HG03159 (cell line): ENCODE results near the gene KIF5B.
A peak's percentile ranks its signal among the peaks of the same experiment; 100 is the strongest.
"Not testable (repeated sequence)": the region's sequence is repeated elsewhere in the genome, so short reads cannot be mapped to it uniquely, and the experiment has no call there.

Experiments
- ATAC-seq: cut with Tn5 transposase; IDR thresholded peaks from one replicate; pipeline ENCODE4 v1.9.1; 2021; ENCODE audit warnings: mild to moderate bottlenecking, moderate library complexity; ENCODE audit not compliant: unreplicated experiment

KIF5B gene

DNA sequence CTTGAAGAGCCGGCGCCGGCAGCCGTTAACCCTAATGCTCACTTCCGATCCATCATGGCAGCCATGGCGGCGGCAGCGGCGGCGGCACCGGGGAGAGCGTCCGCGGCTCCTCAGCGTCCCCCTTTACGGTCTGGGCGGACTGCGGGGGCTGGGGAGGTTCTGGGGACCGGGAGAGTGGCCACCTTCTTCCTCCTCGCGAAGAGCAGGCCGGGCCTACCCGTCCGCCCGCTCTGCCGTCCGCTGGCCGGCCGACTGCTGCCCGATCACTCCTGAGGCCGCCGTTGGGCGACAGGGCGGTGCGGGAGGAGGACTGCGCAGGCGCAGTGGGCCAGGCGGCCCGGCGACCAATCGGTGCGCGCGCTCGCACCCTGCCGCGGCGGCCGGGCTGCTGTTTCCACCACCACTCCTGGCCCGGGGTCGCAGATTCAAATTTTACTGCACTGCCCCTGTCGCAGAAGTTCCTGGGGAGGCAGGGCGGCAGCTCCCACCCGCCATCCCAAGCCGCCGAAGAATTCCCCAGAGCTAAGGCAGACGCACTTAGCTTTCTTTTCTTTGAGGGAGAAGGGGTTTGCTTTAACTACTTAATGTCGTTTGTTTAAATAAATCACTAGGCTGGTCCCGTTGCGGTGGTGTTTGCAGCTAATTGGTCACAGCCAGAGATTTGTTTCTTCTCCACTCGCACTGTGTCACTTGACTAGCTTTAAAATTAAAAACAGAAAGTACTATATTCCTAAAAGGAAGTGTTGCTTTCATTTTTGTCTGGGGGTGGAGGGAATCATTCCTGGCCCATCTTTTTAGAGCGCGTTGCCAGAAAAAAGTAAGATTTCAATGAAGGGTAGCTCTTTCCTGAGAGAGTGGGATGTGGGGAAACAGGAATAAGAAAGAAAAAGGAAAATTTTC, at the start of gene KIF5B:
Gene KIF5B (minus strand): TSS at position 290 of the 900 bp plus-strand sequence. CDS start 452 bp downstream, outside the sequence.
- peak; percentile 82 for ATAC-seq

DNA sequence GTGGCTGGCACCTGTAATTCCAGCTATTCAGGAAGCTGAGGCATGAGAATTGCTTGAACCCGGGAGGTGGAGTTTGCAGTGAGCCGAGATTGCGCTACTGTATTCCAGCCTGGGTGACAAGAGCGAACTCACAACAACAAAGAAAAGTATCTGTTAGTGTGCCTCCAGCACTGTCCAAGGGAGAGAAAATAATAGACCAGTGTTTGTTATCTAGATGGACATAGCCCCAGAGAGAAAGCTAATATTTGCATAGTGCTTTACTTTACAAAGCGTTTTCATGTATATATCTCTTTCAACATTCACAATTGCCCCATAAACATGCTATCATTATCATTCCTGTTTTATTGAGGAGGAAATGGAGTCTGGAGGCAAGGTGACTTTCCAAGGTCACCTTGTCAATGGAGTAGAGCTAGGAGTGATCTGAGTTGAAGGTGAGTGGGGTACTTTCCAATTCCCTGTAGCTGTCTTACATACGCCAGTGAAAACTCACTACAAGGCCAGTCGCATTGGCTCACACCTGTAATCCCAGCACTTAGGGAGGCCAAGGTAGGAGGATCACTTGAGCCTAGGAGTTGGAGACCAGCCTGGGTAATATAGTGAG, 49.7 kb upstream of the KIF5B start:
- no peak for ATAC-seq

DNA sequence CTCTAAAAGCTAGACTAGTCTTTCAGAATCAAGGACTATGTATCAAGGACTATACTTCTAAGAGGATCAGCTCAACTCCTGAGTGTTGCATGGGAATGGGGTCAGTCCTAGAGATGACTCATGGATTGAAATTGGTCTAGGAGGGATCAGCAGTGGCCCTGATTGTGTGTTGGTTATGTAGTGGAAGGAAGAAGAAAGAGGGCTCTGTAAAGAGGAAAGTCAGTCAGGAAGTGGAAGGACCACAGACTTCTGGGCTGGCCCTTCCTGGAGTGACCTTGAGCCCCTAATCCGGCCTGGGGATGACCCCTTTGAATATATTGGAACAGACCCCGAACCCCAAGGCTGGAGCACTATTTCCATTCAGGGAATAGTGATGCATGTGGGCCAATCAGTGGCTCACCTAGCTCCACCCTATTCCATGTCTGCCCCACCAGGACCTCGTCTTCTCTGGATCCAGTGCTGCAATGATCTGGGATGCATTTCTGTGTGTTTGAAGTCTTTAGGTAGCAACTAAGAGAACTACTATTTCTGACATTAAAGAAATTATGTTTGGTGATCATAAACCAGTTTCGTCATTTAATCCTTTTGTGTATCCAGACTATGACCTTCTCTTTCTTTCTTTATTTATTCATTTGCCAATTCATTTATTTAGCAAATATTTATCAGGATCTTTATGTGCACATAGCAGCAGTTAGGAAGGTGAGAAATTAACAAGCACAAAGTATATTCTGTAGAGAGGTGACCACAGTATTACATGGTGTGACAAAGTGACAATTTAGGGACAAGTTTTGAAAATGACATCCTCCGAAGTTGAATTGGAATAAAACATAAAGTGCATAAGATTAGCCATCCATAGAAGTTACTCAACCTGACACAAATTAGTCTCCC, 48.6 kb upstream of the KIF5B start:
- no peak for ATAC-seq

DNA sequence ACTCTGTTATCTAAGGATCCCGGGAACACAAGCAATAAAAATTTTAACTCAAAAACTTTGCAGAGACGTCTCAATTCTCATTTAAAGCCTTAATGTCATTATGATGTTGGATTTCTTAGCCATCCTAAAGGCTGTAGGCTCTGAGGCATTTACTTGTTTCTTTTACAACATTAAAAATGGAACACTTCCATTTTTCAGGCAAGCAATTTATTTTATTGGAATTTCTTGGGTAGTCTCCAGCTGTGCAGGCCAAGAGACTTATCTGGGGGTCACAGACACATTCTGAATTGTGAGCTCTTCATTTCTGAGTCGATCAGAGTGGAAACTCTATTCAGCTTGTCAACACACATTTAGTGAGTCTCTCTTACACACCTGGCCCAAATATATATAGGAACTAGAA, 48.0 kb upstream of the KIF5B start:
- ATAC-seq, result no peak

DNA sequence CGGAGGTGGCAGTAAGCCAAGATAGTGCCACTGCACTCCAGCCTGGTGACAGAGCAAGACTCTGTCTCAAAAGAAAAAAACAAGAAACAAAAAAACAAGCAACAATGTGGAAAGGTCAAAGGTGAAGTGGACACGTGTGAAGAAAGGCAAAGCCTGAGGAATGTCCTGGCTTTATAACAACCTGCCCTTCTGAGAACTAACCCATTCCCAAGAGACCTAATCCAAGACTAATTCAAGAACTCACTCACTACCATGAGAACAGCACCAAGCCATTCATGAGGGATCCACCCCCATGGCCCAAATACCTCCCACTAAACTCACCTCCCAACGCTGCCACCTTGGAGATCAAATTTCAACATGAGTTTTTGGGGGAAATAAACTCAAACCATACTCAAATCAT, 47.5 kb upstream of the KIF5B start:
- ATAC-seq, result no peak

GRCh38 chr10:32098566-32099259, 42.5 kb upstream of the KIF5B start:
- not testable (repeated sequence) for ATAC-seq

DNA sequence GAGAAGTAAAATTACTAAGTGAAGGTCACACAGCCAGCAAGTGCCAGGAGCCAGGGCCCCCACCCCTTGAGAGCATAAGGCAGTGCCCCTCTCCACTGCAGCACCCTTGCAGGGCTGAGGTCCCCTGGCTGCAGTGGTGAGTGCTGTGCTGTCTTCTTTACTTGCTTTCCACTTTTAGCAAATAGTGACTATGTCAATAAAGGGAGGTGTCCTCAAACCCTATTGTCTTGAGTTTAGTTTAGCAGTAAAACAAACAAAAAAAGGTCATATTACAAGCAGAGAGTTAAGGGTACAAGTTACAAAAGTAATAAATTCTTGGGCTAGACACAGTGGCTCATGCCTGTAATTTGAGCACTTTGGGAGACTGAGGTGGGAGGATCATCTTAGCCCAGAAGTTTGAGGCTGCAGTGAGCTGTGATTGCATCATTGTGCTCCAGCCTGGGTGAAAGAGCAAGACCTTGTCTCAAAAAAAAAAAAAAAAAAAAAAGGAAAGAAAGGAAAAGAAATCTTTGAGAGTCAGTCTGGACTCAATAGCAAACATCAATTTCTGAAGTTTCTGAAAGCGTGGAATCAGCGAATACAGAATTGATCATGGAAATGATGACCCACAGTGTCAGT, 39.0 kb upstream of the KIF5B start:
- ATAC-seq, result no peak

DNA sequence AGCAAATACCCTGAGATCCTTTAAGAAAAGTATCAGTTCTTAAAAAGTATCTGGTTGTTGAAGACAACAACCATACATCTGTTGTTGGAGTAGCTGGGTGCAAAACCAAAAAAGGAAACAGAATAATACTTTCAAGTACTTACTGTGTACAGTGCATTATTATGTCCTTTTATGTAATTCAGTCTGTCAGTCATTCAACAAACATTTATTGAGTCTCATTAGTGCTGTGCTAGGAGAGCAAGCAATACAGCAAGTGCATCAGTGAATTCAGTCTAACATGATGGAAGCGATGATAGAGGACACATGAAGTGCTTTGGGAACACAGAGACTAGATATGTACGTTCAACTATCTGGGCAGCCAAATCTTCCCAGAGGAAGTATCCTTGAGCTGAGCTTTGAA, 37.4 kb upstream of the KIF5B start:
- ATAC-seq, result no peak

DNA sequence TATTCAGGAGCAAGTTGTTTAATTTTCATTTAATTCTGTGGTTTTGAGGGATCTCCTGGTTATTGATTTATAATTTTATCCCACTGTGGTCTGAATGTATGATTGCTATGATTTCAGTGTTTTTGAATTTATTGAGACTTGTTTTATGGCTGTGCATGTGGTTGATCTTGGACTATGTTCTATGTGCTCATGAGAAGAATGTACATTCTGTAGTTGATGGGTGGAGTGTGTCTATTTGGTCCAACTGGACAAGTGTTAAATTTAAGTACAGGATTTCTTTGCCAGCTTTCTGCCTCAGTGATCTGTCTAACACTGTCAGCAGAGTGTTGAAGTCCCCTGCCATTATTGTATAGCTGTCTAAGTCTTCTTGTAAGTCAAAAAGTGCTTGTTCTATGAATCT, 34.8 kb upstream of the KIF5B start:
- ATAC-seq, result no peak

DNA sequence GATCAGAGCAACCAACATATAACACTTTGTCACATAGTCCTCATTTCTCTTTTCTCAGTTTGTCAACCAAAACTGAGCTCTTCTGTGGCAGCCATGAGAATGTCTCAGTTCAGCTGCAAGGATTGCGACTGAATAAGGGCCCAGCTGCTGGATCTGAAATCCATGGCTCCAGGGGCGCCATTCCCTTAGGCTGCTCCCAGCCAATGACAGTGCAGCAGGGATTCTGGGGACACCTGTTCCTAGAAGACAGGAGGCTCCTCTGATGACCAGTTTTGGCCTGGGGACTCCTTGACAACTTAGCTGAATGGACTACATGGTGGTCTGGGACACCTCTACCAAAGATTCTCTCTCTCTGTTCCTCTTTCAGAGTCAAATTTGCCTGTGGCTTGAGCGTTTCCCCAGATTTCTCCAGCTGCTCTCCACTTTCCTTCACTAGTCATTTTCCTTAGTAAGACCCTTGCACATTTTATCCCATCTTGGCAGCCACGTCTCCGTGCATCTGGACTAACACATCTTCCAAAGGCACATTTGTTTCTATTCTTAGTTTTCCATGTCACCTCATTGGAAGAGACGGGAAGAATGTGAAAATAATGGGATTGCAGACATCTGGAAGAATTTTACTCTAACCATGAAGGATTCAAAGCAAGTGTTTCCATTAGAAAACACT, 28.1 kb upstream of the KIF5B start:
- no peak for ATAC-seq

- ATAC-seq, result no peak
These were observed 21.8 kb upstream of the KIF5B start for GRCh38 chr10:32077896-32078485.

DNA sequence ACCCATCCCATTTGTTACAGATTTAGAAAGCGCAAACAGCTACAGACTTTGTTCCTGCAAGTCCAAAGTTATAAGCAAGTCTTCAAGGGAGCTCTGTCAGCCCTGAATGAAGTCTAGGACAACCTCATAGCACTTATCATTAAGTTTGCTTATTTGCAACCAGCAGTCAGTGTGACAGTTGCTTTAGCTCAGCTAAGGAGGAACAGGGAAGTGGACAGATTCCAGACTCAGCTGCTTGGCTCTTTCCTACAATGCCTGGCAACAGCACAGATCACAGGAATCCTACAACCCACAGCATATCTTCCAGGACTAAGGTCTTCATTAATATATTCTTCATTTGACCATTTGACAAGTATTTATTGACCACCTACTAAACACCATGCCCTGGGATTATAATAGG, 17.4 kb upstream of the KIF5B start:
- ATAC-seq, result no peak

GRCh38 chr10:32073128-32073527, 16.9 kb upstream of the KIF5B start:
- ATAC-seq, result no peak

DNA sequence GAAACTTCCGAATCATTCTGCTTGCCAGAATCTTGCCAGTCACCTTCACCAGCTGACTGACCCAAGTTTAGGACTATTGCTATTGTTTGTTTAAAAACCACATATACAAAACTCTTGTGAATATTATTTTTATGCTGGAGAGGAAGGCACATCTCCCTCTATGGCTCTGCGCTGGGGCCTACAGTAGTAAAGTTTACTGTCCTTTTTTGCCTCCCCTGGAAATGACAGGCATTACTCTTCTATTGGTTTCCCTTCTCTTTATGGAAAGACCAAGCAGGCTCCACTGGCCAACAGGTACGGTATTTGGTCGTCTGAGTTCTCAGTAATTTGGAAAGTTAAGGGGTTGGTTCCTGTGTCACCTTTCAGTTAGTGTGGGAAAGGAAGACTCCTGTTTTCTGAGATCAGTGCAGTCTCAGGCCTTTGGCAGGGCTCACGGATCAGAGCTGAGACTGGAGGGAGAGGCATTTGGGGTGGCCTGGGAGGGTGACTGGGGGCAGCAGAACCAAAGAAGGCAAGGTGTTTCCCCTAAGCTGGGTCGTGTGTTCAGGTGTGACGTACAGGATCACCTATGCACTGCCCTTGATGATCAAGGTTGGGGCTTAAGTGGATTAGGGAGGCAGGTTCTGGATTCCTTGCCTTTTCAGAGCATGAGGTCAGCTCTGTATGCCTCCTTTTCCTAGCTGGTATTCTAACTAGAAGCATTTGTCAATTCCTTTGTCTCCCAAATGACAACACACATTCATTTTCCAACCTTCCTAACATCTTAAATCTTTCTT, 16.0 kb upstream of the KIF5B start:
- no peak for ATAC-seq

- ATAC-seq, result no peak
These were observed 14.4 kb upstream of the KIF5B start for GRCh38 chr10:32070645-32071044.

DNA sequence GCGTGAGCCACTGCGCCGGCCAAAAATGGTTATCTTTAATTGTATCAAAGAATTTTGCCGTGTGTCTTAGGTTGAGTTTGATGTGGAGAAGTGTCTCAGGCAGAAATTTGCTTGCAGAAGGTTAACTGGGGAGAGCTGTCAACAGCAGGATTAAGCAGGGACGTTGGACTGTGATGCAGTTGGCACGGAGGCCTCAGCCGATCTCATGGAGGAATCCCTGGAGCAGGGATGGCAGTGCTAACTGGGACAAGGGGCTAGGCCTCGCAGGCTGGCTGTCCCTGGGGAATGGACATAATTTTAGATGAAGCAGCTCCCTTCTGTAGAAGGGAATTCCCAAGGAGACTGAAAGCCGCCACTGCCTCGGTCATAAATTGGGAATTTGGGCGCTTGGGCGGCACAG, 12.3 kb upstream of the KIF5B start:
- no peak for ATAC-seq

- not testable (repeated sequence) for ATAC-seq
These were observed 11.7 kb upstream of the KIF5B start for GRCh38 chr10:32067931-32068330.

DNA sequence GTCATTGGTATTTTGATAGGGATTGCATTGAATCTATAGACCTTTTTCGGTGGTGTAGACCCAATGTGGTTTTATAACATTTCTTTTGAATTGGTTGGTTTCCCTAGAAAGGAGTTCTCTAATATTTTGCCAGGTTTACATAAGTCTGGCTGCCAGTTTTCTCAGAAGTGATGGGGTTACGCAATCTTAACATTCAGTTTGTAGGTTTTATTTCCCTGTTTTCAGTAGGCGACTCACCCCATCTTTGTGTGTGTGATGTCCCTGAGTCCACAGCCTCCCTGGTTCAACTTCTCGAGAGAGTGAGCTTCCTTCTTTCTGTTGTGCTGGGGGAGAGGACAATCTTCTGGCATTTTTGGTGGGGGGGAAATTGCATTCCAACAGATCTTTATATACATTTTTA, 9.6 kb upstream of the KIF5B start:
- no peak for ATAC-seq

- no peak for ATAC-seq
These were observed 5.2 kb upstream of the KIF5B start for GRCh38 chr10:32061440-32061839.
